Suprapubic skin (tissue), 4 donors: Measurements from ENCODE around the gene BACH1. TPM values are rescaled to one million over a fixed set of nuclear protein-coding genes. Genes with fewer than 3 reads are reported as not detected.
"Not testable (repeated sequence)": the region's sequence is repeated elsewhere in the genome, so short reads cannot be mapped to it uniquely, and the experiment has no call there.

Source experiments
- DNase-seq, 2 donors: peaks; one replicate each; pipeline ENCODE4 v3.0.0-alpha.2; 2019; ENCODE audit warnings: low spot score in 2 of 2
- H3K27ac ChIP-seq: fragments of 200-600 bp; sonication (generic); one replicate; pipeline ENCODE4 v1.5.1; 2019
- H3K27me3 ChIP-seq: fragments of 200-600 bp; sonication (generic); one replicate; pipeline ENCODE4 v1.5.1; 2019
- H3K36me3 ChIP-seq: fragments of 200-600 bp; sonication (generic); one replicate; pipeline ENCODE4 v1.5.1; 2019
- H3K4me1 ChIP-seq: fragments of 200-600 bp; sonication (generic); one replicate; pipeline ENCODE4 v1.5.1; 2019
- H3K4me3 ChIP-seq: fragments of 200-600 bp; sonication (generic); one replicate; pipeline ENCODE4 v1.5.1; 2019; ENCODE audit warnings: mild to moderate bottlenecking
- H3K9me3 ChIP-seq: fragments of 200-600 bp; sonication (generic); one replicate; pipeline ENCODE4 v1.5.1; 2019
- EP300 ChIP-seq: sonication (generic); formaldehyde crosslinking; IDR thresholded peaks from one replicate; pipeline ENCODE4 v1.6.1; 2017; ENCODE audit warnings: antibody characterized with exemption
- POLR2A ChIP-seq, 2 donors: fragments of 450-650 bp; IDR thresholded peaks; one replicate each; pipeline ENCODE4 v1.6.1; 2017; ENCODE audit warnings: antibody characterized with exemption in 2 of 2, mild to moderate bottlenecking in 2 of 2, moderate library complexity in 2 of 2
- POLR2AphosphoS5 ChIP-seq, 3 donors: sonication (generic); formaldehyde crosslinking; IDR thresholded peaks; one replicate each; pipeline ENCODE4 v1.6.1; 2017; ENCODE audit warnings: antibody characterized with exemption in 3 of 3
- WGBS: methylation state at CpG from one replicate; pipeline ENCODE4 v1.1.5; 2018; 5-methylcytosine and 5-hydroxymethylcytosine counted together
- total RNA-seq, 4 donors: library from RNA; depleted of rRNA; stranded (reverse); fragments of >200 nt; gene quantifications; one replicate each; pipeline ENCODE4 v1.1.0, GENCODE V29; 2016
- TF ChIP-seq, protein P1 (sequence below), 2 donors: fragments of 200-600 bp in 1 of 2; fragments of 450-650 bp in 1 of 2; sonication (generic) in 1 of 2; IDR thresholded peaks; one replicate each; pipeline ENCODE4 v1.5.1; 2016 to 2019; ENCODE audit warnings: antibody characterized with exemption in 2 of 2, mild to moderate bottlenecking in 1 of 2, moderate library complexity in 1 of 2

BACH1 gene
- total RNA-seq, 4 donors from 2014 or later = 78.7 to 89.6 (median 84.0) TPM

DNA sequence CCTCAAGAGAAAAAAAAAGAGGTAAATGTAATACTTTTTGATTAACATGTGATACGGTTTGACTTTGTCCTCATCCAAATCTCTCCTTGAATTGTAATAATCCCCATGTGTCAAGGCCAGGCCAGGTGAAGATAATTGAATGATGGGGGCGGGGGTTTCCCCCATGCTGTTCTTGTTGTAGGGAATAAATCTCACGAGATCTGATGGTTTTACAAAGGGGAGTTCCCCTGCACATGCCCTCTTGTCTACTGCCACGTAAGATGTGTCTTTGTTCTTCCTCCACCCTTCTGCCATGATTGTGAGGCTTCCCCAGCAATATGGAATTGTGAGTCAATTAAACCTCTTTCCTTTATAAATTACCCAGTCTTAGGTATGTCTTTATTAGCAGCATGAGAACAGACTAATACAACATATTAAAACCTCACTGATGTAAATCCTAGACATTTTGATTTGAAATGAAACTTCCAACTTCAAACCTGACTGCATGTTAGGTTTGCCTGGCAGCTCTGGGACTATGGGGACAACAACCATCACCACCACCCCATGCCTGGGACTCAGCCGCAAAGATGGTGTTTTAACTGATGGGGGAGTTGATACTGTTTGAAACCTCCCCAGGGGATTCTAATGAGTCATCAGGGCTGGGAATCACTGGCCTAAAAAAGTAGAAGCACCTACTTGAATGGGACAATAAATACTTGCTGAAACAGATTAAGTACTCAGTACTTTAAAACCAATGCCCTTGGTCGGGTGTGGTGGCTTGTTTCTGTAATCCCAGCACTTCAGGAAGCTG is 32.8 kb upstream of the BACH1 start:
- H3K36me3 ChIP-seq = no peaks in the 10 kb centered on the region
- no peaks in the 10 kb centered on the region for H3K27me3 ChIP-seq
- no peak for TF ChIP-seq POLR2A (IDR thresholded peaks at IDR 0.05)
- TF ChIP-seq, protein P1, sequence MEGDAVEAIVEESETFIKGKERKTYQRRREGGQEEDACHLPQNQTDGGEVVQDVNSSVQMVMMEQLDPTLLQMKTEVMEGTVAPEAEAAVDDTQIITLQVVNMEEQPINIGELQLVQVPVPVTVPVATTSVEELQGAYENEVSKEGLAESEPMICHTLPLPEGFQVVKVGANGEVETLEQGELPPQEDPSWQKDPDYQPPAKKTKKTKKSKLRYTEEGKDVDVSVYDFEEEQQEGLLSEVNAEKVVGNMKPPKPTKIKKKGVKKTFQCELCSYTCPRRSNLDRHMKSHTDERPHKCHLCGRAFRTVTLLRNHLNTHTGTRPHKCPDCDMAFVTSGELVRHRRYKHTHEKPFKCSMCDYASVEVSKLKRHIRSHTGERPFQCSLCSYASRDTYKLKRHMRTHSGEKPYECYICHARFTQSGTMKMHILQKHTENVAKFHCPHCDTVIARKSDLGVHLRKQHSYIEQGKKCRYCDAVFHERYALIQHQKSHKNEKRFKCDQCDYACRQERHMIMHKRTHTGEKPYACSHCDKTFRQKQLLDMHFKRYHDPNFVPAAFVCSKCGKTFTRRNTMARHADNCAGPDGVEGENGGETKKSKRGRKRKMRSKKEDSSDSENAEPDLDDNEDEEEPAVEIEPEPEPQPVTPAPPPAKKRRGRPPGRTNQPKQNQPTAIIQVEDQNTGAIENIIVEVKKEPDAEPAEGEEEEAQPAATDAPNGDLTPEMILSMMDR (IDR thresholded peaks at IDR 0.05) = no peak
- no peak for TF ChIP-seq EP300
- TF ChIP-seq POLR2AphosphoS5 (IDR thresholded peaks at IDR 0.05) = no peak
- no peak for DNase-seq
- WGBS = 60% methylated on average over 6 of the region's 6 CpGs
- H3K27ac ChIP-seq = no peak overlapping the region
- H3K4me1 ChIP-seq = peaks cover 14% of the 10 kb centered on the region
- no peak overlapping the region for H3K4me3 ChIP-seq
- H3K9me3 ChIP-seq = no peaks in the 10 kb centered on the region

DNA sequence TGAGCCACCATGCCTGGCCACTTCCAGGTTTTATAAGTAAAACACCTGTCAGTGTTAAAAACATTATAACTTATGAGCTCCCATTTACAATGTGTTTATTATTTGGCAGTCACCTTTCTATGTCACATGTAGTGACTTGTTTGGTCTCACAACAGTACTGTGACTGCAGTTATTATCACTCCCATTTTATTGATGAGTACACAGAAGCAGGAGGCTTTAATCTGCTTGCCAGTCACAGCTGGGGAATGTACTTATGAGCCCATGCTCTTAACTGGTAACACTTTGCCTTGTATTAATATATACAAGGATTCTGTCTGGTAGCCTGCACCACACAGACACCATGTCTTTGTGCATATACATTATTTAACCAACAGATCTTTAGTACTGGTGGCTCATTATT is 31.1 kb upstream of the BACH1 start:
- no peak for TF ChIP-seq POLR2AphosphoS5 (IDR thresholded peaks at IDR 0.05)
- no peak for TF ChIP-seq POLR2A (IDR thresholded peaks at IDR 0.05)
- no peak for TF ChIP-seq EP300
- TF ChIP-seq, protein P1 (IDR thresholded peaks at IDR 0.05) = no peak
- Histone ChIP-seq H3K4me3 (no peak overlapping the region), H3K9me3 (no peaks in the 10 kb centered on the region), H3K27ac (no peak overlapping the region), H3K4me1 (peaks cover 4% of the 10 kb centered on the region), H3K27me3 (no peaks in the 10 kb centered on the region), H3K36me3 (no peaks in the 10 kb centered on the region)
- no peak for DNase-seq

DNA sequence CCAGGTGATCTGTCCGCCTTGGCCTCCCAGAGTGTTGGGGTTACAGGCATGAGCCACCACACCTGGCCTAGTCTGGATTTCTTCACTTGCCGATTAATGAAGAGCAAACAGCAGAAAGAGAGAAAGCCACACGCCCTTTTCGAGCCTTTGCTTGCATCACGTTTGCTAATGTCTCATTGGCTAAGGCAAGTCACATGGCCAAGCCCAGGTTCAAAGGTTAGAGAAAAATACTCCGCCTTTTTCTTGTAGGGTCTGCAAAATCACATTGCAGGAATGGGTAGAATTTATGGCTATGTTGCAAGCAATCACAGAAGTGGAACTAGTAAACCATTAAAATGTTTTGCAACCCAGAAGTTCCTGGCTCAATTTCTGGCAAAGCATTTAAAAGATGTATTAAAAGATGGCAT is 26.8 kb upstream of the BACH1 start:
- 94% methylated on average over 6 of the region's 6 CpGs for WGBS
- no peak overlapping the region for H3K4me3 ChIP-seq
- H3K4me1 ChIP-seq = peaks cover 4% of the 10 kb centered on the region
- H3K36me3 ChIP-seq = no peaks in the 10 kb centered on the region
- TF ChIP-seq POLR2A (IDR thresholded peaks at IDR 0.05) (no peak), POLR2AphosphoS5 (IDR thresholded peaks at IDR 0.05) (no peak), EP300 (no peak)
- TF ChIP-seq, protein P1 (IDR thresholded peaks at IDR 0.05) = no peak
- no peak for DNase-seq
- H3K27me3 ChIP-seq = no peaks in the 10 kb centered on the region
- no peaks in the 10 kb centered on the region for H3K9me3 ChIP-seq
- no peak overlapping the region for H3K27ac ChIP-seq

DNA sequence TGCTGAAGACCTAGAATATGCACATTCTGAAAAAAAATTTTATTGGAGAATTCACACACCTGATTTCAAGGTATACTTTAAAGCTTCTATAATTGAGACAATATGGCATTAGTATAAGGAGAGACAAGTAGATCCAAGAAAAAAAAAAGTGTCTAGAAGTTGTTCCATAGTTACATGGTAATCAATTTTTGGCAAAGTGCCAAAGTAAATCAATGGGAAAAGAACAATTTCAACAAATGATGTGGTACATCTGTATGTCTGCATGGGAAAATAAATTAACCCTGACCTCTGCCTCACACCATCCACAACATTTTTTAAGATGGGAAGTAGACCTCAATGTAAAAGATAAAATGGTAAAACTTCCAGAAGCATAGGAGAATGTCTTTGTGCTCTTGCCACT is 21.3 kb upstream of the BACH1 start:
- TF ChIP-seq EP300 (no peak), POLR2AphosphoS5 (IDR thresholded peaks at IDR 0.05) (no peak), POLR2A (IDR thresholded peaks at IDR 0.05) (no peak)
- TF ChIP-seq, protein P1 (IDR thresholded peaks at IDR 0.05) = no peak
- no peaks in the 10 kb centered on the region for H3K4me1 ChIP-seq
- H3K4me3 ChIP-seq = no peak overlapping the region
- H3K36me3 ChIP-seq = no peaks in the 10 kb centered on the region
- DNase-seq = no peak
- no peak overlapping the region for H3K27ac ChIP-seq
- H3K27me3 ChIP-seq = no peaks in the 10 kb centered on the region
- H3K9me3 ChIP-seq = no peaks in the 10 kb centered on the region

DNA sequence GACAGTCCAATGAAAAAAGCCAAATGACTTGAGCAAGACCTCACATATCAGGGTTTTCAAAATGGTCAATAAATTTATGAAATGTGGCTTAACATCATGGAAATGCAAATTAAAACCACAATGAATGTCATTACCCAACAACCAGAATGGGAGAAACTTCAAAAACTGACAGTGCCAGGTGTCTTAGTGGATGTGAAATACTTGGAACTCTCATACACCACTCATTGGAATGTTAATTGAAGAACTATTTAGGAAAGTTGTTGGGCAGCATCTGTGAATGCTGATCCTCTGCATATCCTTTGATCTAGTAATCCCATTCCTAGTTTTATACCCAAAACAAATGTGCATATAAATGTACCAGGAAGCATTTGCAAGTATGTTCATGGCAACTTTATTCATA is 19.2 kb upstream of the BACH1 start:
- H3K9me3 ChIP-seq = no peaks in the 10 kb centered on the region
- no peak overlapping the region for H3K4me3 ChIP-seq
- no peak for TF ChIP-seq EP300
- TF ChIP-seq POLR2AphosphoS5 (IDR thresholded peaks at IDR 0.05) = no peak
- TF ChIP-seq, protein P1 (IDR thresholded peaks at IDR 0.05) = no peak
- TF ChIP-seq POLR2A (IDR thresholded peaks at IDR 0.05) = no peak
- no peaks in the 10 kb centered on the region for H3K27me3 ChIP-seq
- no peak for DNase-seq
- peaks cover 2% of the 10 kb centered on the region for H3K4me1 ChIP-seq
- no peak overlapping the region for H3K27ac ChIP-seq
- no peaks in the 10 kb centered on the region for H3K36me3 ChIP-seq

DNA sequence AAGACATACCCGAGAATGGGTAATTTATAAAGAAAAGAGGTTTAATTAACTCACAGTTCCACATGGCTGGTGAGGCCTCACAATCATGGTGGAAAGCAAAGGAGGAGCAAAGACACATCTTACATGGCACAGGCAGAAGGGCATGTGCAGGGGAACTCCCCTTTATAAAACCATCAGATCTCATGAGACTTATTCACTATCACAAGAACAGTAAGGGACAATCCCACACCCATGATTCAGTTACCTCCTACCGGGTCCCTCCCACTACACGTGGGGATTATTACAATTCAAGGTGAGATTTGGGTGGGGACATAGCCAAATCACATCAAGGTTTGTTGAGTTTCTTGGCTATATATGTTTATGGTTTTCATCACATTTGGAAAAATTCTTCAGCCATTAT is 16.9 kb upstream of the BACH1 start:
- not testable (repeated sequence) for H3K4me3 ChIP-seq, H3K27ac ChIP-seq, H3K9me3 ChIP-seq, DNase-seq, H3K27me3 ChIP-seq, H3K36me3 ChIP-seq
- H3K4me1 ChIP-seq = peaks cover 14% of the 10 kb centered on the region
- WGBS = 95% methylated on average over 3 of the region's 3 CpGs
